ENCODE results near the gene SLC9B2. TPM values are rescaled to one million over a fixed set of nuclear protein-coding genes. Genes with fewer than 3 reads are reported as not detected.

SLC9B2 gene
- total RNA-seq, 1 donor from 2014 or later: 19.9 TPM

DNA sequence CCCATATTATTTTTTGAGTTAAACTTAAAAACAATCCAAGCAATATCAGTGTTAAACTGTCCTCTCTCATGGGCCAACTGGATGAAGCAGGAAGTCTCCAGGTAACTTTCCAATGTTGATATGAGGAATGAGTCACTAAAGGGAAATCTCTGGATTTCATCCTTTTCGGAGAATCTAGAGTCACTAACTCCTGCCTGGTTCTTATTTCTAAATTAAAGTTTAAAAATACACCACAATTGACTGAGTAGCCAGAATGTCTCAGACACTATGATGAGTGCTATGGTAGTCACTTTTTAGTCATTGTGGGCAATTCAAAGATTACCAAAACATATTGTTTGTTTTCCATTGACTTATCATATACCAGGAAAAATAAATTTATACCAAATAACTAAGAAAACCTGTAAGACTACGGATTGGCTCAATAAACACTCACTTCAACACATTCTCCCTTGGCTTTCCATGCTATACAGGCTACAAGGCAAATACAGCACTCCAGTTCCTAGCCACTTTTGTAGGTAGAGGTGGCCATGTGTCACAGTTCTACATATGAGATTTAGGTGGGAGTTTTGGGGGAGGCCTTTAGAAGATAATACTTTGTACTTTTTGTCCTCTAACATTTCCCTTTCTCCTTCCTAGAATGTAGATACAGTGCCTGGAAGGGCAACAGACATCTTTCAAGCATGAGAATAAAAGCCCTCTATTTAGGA is 8.6 kb downstream of the SLC9B2 start:
- no peak for TF ChIP-seq CTCF (IDR thresholded peaks at IDR 0.05)
- no peaks in the 10 kb centered on the region for H3K4me1 Mint-ChIP-seq (ENCODE audit: unreplicated experiment)
- H3K27me3 Mint-ChIP-seq (ENCODE audit: unreplicated experiment): no peaks in the 10 kb centered on the region

GRCh38 chr4:103060453-103061148 is 16.0 kb downstream of the SLC9B2 start:
- no peak for TF ChIP-seq CTCF (IDR thresholded peaks at IDR 0.05)
- Mint-ChIP-seq H3K4me1 (ENCODE audit: unreplicated experiment) (no peaks in the 10 kb centered on the region), H3K36me3 (ENCODE audit: unreplicated experiment) (peaks cover 7% of the 10 kb centered on the region), H3K4me3 (ENCODE audit: unreplicated experiment) (no peak overlapping the region), H3K9me3 (ENCODE audit: unreplicated experiment) (no peaks in the 10 kb centered on the region), H3K27ac (ENCODE audit: unreplicated experiment) (no peak overlapping the region), H3K27me3 (ENCODE audit: unreplicated experiment) (no peaks in the 10 kb centered on the region)
- DNase-seq (ENCODE audit: extremely low spot score, unreplicated experiment): no peak

More for the DNA sequence above, 8.6 kb downstream of the SLC9B2 start:
- H3K4me3 Mint-ChIP-seq (ENCODE audit: unreplicated experiment): no peak overlapping the region
- H3K36me3 Mint-ChIP-seq (ENCODE audit: unreplicated experiment): peaks cover 4% of the 10 kb centered on the region
- H3K27ac Mint-ChIP-seq (ENCODE audit: unreplicated experiment): no peak overlapping the region
- no peaks in the 10 kb centered on the region for H3K9me3 Mint-ChIP-seq (ENCODE audit: unreplicated experiment)
- no peak for DNase-seq (ENCODE audit: extremely low spot score, unreplicated experiment)

- H3K4me3 Mint-ChIP-seq (ENCODE audit: unreplicated experiment): no peak overlapping the region
- no peaks in the 10 kb centered on the region for H3K9me3 Mint-ChIP-seq (ENCODE audit: unreplicated experiment)
- no peak for DNase-seq (ENCODE audit: extremely low spot score, unreplicated experiment)
- no peak for TF ChIP-seq CTCF (IDR thresholded peaks at IDR 0.05)
- no peaks in the 10 kb centered on the region for H3K4me1 Mint-ChIP-seq (ENCODE audit: unreplicated experiment)
- H3K27me3 Mint-ChIP-seq (ENCODE audit: unreplicated experiment): no peaks in the 10 kb centered on the region
- peaks cover 2% of the 10 kb centered on the region for H3K36me3 Mint-ChIP-seq (ENCODE audit: unreplicated experiment)
- H3K27ac Mint-ChIP-seq (ENCODE audit: unreplicated experiment): no peak overlapping the region
Observed at GRCh38 chr4:103054030-103054429, 22.5 kb downstream of the SLC9B2 start.

DNA sequence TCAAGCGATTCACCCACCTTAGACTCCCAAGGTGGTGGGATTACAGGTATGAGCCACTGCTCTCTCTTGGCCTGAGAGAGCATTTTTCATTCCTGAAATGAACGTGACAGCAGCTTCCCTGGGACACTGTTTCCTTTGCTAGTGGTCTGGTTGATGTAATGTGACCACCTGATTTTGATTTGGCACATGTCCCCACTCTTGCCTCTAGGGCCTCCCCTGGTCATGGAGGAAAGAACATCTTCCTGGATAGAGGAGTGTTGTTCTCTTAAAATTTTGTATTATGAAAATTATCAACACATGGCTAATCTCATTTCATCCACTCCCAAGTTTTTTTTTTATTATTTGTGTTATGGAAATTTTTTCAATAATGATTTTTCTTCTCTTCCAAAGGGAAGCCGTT is 23.8 kb downstream of the SLC9B2 start:
- H3K27ac Mint-ChIP-seq (ENCODE audit: unreplicated experiment): no peak overlapping the region
- TF ChIP-seq CTCF (IDR thresholded peaks at IDR 0.05): no peak
- H3K4me1 Mint-ChIP-seq (ENCODE audit: unreplicated experiment): no peaks in the 10 kb centered on the region
- H3K9me3 Mint-ChIP-seq (ENCODE audit: unreplicated experiment): no peaks in the 10 kb centered on the region
- peaks cover 2% of the 10 kb centered on the region for H3K36me3 Mint-ChIP-seq (ENCODE audit: unreplicated experiment)
- DNase-seq (ENCODE audit: extremely low spot score, unreplicated experiment): no peak
- H3K27me3 Mint-ChIP-seq (ENCODE audit: unreplicated experiment): no peaks in the 10 kb centered on the region
- H3K4me3 Mint-ChIP-seq (ENCODE audit: unreplicated experiment): no peak overlapping the region

GRCh38 chr4:103052145-103052544 is 24.4 kb downstream of the SLC9B2 start:
- peaks cover 2% of the 10 kb centered on the region for H3K36me3 Mint-ChIP-seq (ENCODE audit: unreplicated experiment)
- no peak overlapping the region for H3K27ac Mint-ChIP-seq (ENCODE audit: unreplicated experiment)
- no peak overlapping the region for H3K4me3 Mint-ChIP-seq (ENCODE audit: unreplicated experiment)
- no peak for DNase-seq (ENCODE audit: extremely low spot score, unreplicated experiment)
- TF ChIP-seq CTCF (IDR thresholded peaks at IDR 0.05): no peak
- H3K9me3 Mint-ChIP-seq (ENCODE audit: unreplicated experiment): no peaks in the 10 kb centered on the region
- H3K4me1 Mint-ChIP-seq (ENCODE audit: unreplicated experiment): no peaks in the 10 kb centered on the region
- H3K27me3 Mint-ChIP-seq (ENCODE audit: unreplicated experiment): no peaks in the 10 kb centered on the region

All from osteocyte (in vitro differentiated cells).